Mesenchymal stem cell (in vitro differentiated cells and primary cell): Measurements from ENCODE around the gene CD109.

Experiments used
- DNase-seq: peaks from one replicate; pipeline ENCODE4 v3.0.0-alpha.2; 2013
- H2AFZ ChIP-seq: one replicate; pipeline ENCODE4 v1.6.1; 2013; ENCODE audit warnings: low read depth, mild to moderate bottlenecking, control low read depth, inconsistent platforms, low read length, moderate library complexity
- H2AK5ac ChIP-seq: 2 replicates; pipeline ENCODE4 v1.6.1; 2013; ENCODE audit warnings: low read length, moderate library complexity, mild to moderate bottlenecking, inconsistent platforms; ENCODE audit not compliant: severe bottlenecking
- H2BK120ac ChIP-seq: one replicate; pipeline ENCODE4 v1.6.1; 2013; ENCODE audit warnings: low read depth, mild to moderate bottlenecking, inconsistent platforms, low read length, moderate library complexity
- H2BK12ac ChIP-seq, 2 experiments: one replicate each; pipeline ENCODE4 v1.6.1; 2013; ENCODE audit warnings: inconsistent platforms in 2 of 2, low read length in 2 of 2, mild to moderate bottlenecking in 2 of 2, moderate library complexity in 2 of 2, control low read depth in 1 of 2
- H2BK15ac ChIP-seq: one replicate; pipeline ENCODE4 v1.6.1; 2013; ENCODE audit warnings: mild to moderate bottlenecking, low read depth, inconsistent platforms; ENCODE audit not compliant: poor library complexity, severe bottlenecking
- H2BK5ac ChIP-seq: 2 replicates; pipeline ENCODE4 v1.6.1; 2013; ENCODE audit warnings: low read depth, mild to moderate bottlenecking, low read length, control low read depth, inconsistent platforms; ENCODE audit not compliant: poor library complexity, severe bottlenecking
- H3K14ac ChIP-seq, 2 experiments: one replicate each; pipeline ENCODE4 v1.6.1; 2013; ENCODE audit warnings: inconsistent platforms in 2 of 2, low read length in 2 of 2, control low read depth in 1 of 2, mild to moderate bottlenecking in 1 of 2, moderate library complexity in 1 of 2
- H3K18ac ChIP-seq, 2 experiments: one replicate each; pipeline ENCODE4 v1.6.1; 2013; ENCODE audit warnings: inconsistent platforms in 2 of 2, low read length in 2 of 2, control low read depth in 1 of 2, low read depth in 1 of 2, mild to moderate bottlenecking in 1 of 2
- H3K23ac ChIP-seq, 2 experiments: one replicate each; pipeline ENCODE4 v1.6.1; 2013; ENCODE audit warnings: inconsistent platforms in 2 of 2, low read length in 2 of 2, mild to moderate bottlenecking in 2 of 2, moderate library complexity in 2 of 2, control low read depth in 1 of 2
- H3K27ac ChIP-seq: 2 replicates; pipeline ENCODE4 v1.5.1; 2013; ENCODE audit warnings: mild to moderate bottlenecking, moderate library complexity, low read length, control low read depth, inconsistent platforms; ENCODE audit not compliant: poor library complexity, severe bottlenecking
- H3K27me3 ChIP-seq, 2 experiments: 2 replicates each; pipeline versions ENCODE4 v1.6.1 to v1.7.0; 2013; ENCODE audit warnings: low read length in 2 of 2, mild to moderate bottlenecking in 2 of 2, moderate library complexity in 2 of 2, control low read depth in 1 of 2, inconsistent platforms in 1 of 2; ENCODE audit not compliant: control insufficient read depth in 1 of 2, insufficient read depth in 1 of 2
- H3K36me3 ChIP-seq, 2 experiments: 2 replicates each; pipeline versions ENCODE4 v1.6.1 to v1.7.0; 2013; ENCODE audit warnings: low read length in 2 of 2, control low read depth in 1 of 2, inconsistent platforms in 1 of 2, low read depth in 1 of 2, mild to moderate bottlenecking in 1 of 2; ENCODE audit not compliant: insufficient read depth in 2 of 2, control insufficient read depth in 1 of 2
- H3K4ac ChIP-seq, 2 experiments: one replicate each; pipeline ENCODE4 v1.6.1; 2013; ENCODE audit warnings: inconsistent platforms in 2 of 2, low read length in 2 of 2, mild to moderate bottlenecking in 2 of 2, moderate library complexity in 2 of 2, control low read depth in 1 of 2, low read depth in 1 of 2
- H3K4me1 ChIP-seq: 2 replicates; pipeline ENCODE4 v1.6.1; 2013; ENCODE audit warnings: low read depth, low read length, control low read depth; ENCODE audit not compliant: control insufficient read depth, insufficient read depth
- H3K4me2 ChIP-seq: 2 replicates; pipeline ENCODE4 v1.6.1; 2013; ENCODE audit warnings: low read length, mild to moderate bottlenecking, inconsistent platforms; ENCODE audit not compliant: poor library complexity, severe bottlenecking
- H3K4me3 ChIP-seq, 2 experiments: 2 replicates each; pipeline versions ENCODE4 v1.5.1 to v1.7.0; 2013; ENCODE audit warnings: low read length in 2 of 2, mild to moderate bottlenecking in 2 of 2, control low read depth in 1 of 2, low read depth in 1 of 2; ENCODE audit not compliant: insufficient read depth in 1 of 2
- H3K79me1 ChIP-seq: replicated peaks from 2 replicates; pipeline ENCODE4 v1.6.1; 2013; ENCODE audit warnings: mild to moderate bottlenecking, control low read depth, low read length, inconsistent platforms; ENCODE audit not compliant: poor library complexity, severe bottlenecking
- H3K9ac ChIP-seq: 2 replicates; pipeline ENCODE4 v1.7.0; 2013; ENCODE audit warnings: mild to moderate bottlenecking, low read length, moderate library complexity
- H3K9me3 ChIP-seq: 2 replicates; pipeline ENCODE4 v1.7.0; 2013; ENCODE audit warnings: mild to moderate bottlenecking, low read length; ENCODE audit not compliant: control insufficient read depth
- H4K8ac ChIP-seq: one replicate; pipeline ENCODE4 v1.6.1; 2013; ENCODE audit warnings: inconsistent platforms, mild to moderate bottlenecking, low read length, moderate library complexity
- H4K91ac ChIP-seq: one replicate; pipeline ENCODE4 v1.6.1; 2013; ENCODE audit warnings: mild to moderate bottlenecking, low read length, inconsistent platforms
- WGBS: methylation state at CpG from one replicate; pipeline ENCODE4 v1.1.7; 2013; ENCODE audit warnings: mixed read lengths; 5-methylcytosine and 5-hydroxymethylcytosine counted together

The CD109 gene

GRCh38 chr6:73817253-73817652 is 121.2 kb downstream of the CD109 start:
- no peak overlapping the region for H3K23ac ChIP-seq
- H3K4me1 ChIP-seq = no peaks in the 10 kb centered on the region
- no peak overlapping the region for H3K9ac ChIP-seq
- peaks cover 5 to 96% of the 10 kb centered on the region in 2 experiments for H3K36me3 ChIP-seq
- no peak overlapping the region for H3K4ac ChIP-seq
- 100% methylated on average over 1 of the region's 1 CpG for WGBS
- no peak for DNase-seq
- H2BK120ac ChIP-seq = no peak overlapping the region
- H4K8ac ChIP-seq = no peak overlapping the region
- H2BK5ac ChIP-seq = no peak overlapping the region
- no peak overlapping the region for H3K4me2 ChIP-seq
- H2BK15ac ChIP-seq = no peak overlapping the region
- H3K79me1 ChIP-seq = no peaks in the 10 kb centered on the region
- no peak overlapping the region for H4K91ac ChIP-seq
- H3K4me3 ChIP-seq = no peak overlapping the region
- no peak overlapping the region for H2AK5ac ChIP-seq
- no peak overlapping the region for H2AFZ ChIP-seq
- H3K27me3 ChIP-seq = no peaks in the 10 kb centered on the region
- H2BK12ac ChIP-seq = no peak overlapping the region
- peaks cover 11% of the 10 kb centered on the region for H3K9me3 ChIP-seq
- no peak overlapping the region for H3K18ac ChIP-seq
- H3K27ac ChIP-seq = no peak overlapping the region
- no peak overlapping the region for H3K14ac ChIP-seq

- no peak overlapping the region for H3K23ac ChIP-seq
- no peak overlapping the region for H3K27ac ChIP-seq
- H2BK12ac ChIP-seq = no peak overlapping the region
- H3K27me3 ChIP-seq = no peaks in the 10 kb centered on the region
- peaks cover 6 to 80% of the 10 kb centered on the region in 2 experiments for H3K36me3 ChIP-seq
- H3K4ac ChIP-seq = no peak overlapping the region
- peaks cover 11% of the 10 kb centered on the region for H3K9me3 ChIP-seq
- peaks cover 1% of the 10 kb centered on the region for H3K79me1 ChIP-seq
- no peak for DNase-seq
- no peak overlapping the region for H3K4me2 ChIP-seq
- no peak overlapping the region for H2BK15ac ChIP-seq
- H3K14ac ChIP-seq = no peak overlapping the region
- H4K91ac ChIP-seq = no peak overlapping the region
- WGBS = 93% methylated on average over 5 of the region's 6 CpGs
- no peak overlapping the region for H2AK5ac ChIP-seq
- H3K9ac ChIP-seq = no peak overlapping the region
- no peak overlapping the region for H4K8ac ChIP-seq
- no peaks in the 10 kb centered on the region for H3K4me1 ChIP-seq
- H3K18ac ChIP-seq = no peak overlapping the region
- H2BK120ac ChIP-seq = no peak overlapping the region
- H2BK5ac ChIP-seq = no peak overlapping the region
- no peak overlapping the region for H3K4me3 ChIP-seq
- H2AFZ ChIP-seq = no peak overlapping the region
Observed at GRCh38 chr6:73823046-73823735, 127.2 kb downstream of the CD109 start.

GRCh38 chr6:73823832-73824231 is 127.8 kb downstream of the CD109 start:
- no peak overlapping the region for H2BK5ac ChIP-seq
- H3K79me1 ChIP-seq = peaks cover 1% of the 10 kb centered on the region
- no peak overlapping the region for H2BK120ac ChIP-seq
- H3K27me3 ChIP-seq = no peaks in the 10 kb centered on the region
- WGBS = 67% methylated on average over 1 of the region's 1 CpG
- H3K9me3 ChIP-seq = peaks cover 11% of the 10 kb centered on the region
- H3K4ac ChIP-seq = no peak overlapping the region
- H2BK12ac ChIP-seq = no peak overlapping the region
- H4K8ac ChIP-seq = no peak overlapping the region
- no peaks in the 10 kb centered on the region for H3K4me1 ChIP-seq
- H3K9ac ChIP-seq = no peak overlapping the region
- no peak overlapping the region for H2AK5ac ChIP-seq
- H4K91ac ChIP-seq = no peak overlapping the region
- no peak overlapping the region for H3K4me3 ChIP-seq
- H3K4me2 ChIP-seq = no peak overlapping the region
- no peak overlapping the region for H2AFZ ChIP-seq
- no peak for DNase-seq
- H3K14ac ChIP-seq = no peak overlapping the region
- H3K23ac ChIP-seq = no peak overlapping the region
- H3K36me3 ChIP-seq = peaks cover 4 to 80% of the 10 kb centered on the region in 2 experiments
- H3K18ac ChIP-seq = no peak overlapping the region
- no peak overlapping the region for H2BK15ac ChIP-seq
- no peak overlapping the region for H3K27ac ChIP-seq

GRCh38 chr6:73826571-73826970 is 130.6 kb downstream of the CD109 start:
- no peak for DNase-seq
- no peak overlapping the region for H4K91ac ChIP-seq
- no peak overlapping the region for H3K14ac ChIP-seq
- WGBS = no CpG with 5 or more reads among the region's 1 CpG
- H3K79me1 ChIP-seq = peaks cover 1% of the 10 kb centered on the region
- no peak overlapping the region for H2BK5ac ChIP-seq
- no peak overlapping the region for H2BK12ac ChIP-seq
- no peak overlapping the region for H3K27ac ChIP-seq
- H3K23ac ChIP-seq = no peak overlapping the region
- no peak overlapping the region for H2AK5ac ChIP-seq
- H3K9me3 ChIP-seq = no peaks in the 10 kb centered on the region
- H3K9ac ChIP-seq = no peak overlapping the region
- no peak overlapping the region for H4K8ac ChIP-seq
- no peaks in the 10 kb centered on the region for H3K27me3 ChIP-seq
- H3K4me3 ChIP-seq = no peak overlapping the region
- H3K4me1 ChIP-seq = no peaks in the 10 kb centered on the region
- H2BK15ac ChIP-seq = no peak overlapping the region
- no peak overlapping the region for H3K4me2 ChIP-seq
- no peak overlapping the region for H3K18ac ChIP-seq
- H2BK120ac ChIP-seq = no peak overlapping the region
- H3K4ac ChIP-seq = no peak overlapping the region
- no peak overlapping the region for H2AFZ ChIP-seq
- H3K36me3 ChIP-seq = peaks cover 4 to 71% of the 10 kb centered on the region in 2 experiments
